ENCODE results near the gene CLK2.
"Not testable (repeated sequence)": the region's sequence is repeated elsewhere in the genome, so short reads cannot be mapped to it uniquely, and the experiment has no call there.

Gene CLK2

GRCh38 chr1:155297384-155297783 is 24.1 kb upstream of the CLK2 start:
- TF ChIP-seq, protein P1, sequence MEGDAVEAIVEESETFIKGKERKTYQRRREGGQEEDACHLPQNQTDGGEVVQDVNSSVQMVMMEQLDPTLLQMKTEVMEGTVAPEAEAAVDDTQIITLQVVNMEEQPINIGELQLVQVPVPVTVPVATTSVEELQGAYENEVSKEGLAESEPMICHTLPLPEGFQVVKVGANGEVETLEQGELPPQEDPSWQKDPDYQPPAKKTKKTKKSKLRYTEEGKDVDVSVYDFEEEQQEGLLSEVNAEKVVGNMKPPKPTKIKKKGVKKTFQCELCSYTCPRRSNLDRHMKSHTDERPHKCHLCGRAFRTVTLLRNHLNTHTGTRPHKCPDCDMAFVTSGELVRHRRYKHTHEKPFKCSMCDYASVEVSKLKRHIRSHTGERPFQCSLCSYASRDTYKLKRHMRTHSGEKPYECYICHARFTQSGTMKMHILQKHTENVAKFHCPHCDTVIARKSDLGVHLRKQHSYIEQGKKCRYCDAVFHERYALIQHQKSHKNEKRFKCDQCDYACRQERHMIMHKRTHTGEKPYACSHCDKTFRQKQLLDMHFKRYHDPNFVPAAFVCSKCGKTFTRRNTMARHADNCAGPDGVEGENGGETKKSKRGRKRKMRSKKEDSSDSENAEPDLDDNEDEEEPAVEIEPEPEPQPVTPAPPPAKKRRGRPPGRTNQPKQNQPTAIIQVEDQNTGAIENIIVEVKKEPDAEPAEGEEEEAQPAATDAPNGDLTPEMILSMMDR (IDR thresholded peaks at IDR 0.05; ENCODE audit: low read depth, low read length): no peak
- no peak for DNase-seq (ENCODE audit: low read depth, low spot score)
- in situ Hi-C loops (cut with HindIII; ENCODE audit: low sequenced_read_pairs): no loop called here
- H3K4me3 ChIP-seq (ENCODE audit: low read depth, low read length): no peak overlapping the region

- TF ChIP-seq, protein P1 (IDR thresholded peaks at IDR 0.05; ENCODE audit: low read depth, low read length): no peak
- H3K4me3 ChIP-seq (ENCODE audit: low read depth, low read length): no peak overlapping the region
- in situ Hi-C loops (cut with HindIII; ENCODE audit: low sequenced_read_pairs): no loop called here
- no peak for DNase-seq (ENCODE audit: low read depth, low spot score)
These were observed 23.4 kb upstream of the CLK2 start for GRCh38 chr1:155296661-155297060.

DNA sequence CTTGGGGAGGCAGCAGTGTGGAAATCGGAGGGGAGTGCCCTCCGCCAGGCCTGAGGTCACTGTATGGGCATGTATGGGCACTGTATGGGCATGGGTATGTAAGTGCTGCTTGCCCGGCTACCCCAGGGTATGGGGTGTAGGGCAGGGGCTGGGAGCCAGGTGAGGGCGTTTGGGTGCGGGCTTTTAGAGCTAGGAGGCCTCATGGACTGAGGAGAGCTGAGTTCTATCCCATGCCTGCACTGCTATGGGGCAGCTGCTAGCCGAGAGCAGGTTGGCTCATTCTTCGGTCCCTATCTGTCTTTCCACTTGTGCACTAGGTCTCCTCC is 22.6 kb upstream of the CLK2 start:
- no peak overlapping the region for H3K4me3 ChIP-seq (ENCODE audit: low read depth, low read length)
- TF ChIP-seq, protein P1 (IDR thresholded peaks at IDR 0.05; ENCODE audit: low read depth, low read length): no peak
- in situ Hi-C loops (cut with HindIII; ENCODE audit: low sequenced_read_pairs): no loop called here
- DNase-seq (ENCODE audit: low read depth, low spot score): no peak

DNA sequence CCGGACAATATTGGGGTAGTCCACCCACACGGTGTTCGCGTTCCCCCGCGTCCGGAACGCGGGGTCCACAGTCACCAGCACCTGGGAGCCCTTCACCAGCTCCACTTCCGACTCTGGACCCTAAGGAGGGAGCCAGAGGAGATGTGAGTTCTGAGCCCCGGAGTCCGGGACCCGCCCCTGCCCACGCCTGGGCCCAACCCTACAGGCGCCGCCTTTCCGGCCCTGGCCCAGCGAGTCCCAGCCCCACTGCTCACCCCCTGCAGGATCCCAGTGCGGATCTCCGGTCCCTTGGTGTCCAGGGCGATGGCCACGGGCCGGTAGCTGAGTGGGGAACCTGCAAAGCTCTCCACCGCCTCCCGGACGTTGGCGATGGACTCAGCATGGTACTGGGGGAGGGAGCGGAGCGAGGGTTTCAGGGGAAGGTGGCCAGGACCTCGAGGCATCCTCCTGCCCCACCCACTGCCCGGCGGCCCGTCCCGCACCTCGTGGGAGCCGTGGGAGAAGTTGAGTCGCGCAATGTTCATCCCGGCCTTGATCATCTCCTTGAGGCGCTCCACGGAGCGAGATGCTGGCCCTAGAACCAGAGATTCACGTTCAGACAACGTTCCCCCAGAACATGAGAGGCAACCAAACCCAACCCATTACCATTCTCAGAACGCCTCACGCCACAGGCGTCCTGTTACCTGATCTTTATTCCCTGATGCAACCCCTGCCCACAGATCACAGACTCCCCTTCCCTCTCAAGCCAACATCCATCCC is 22.1 kb upstream of the CLK2 start:
- in situ Hi-C loops (cut with HindIII; ENCODE audit: low sequenced_read_pairs): no loop called here
- peak overlapping the region; percentile 2 for H3K4me3 ChIP-seq (ENCODE audit: low read depth, low read length)
- TF ChIP-seq, protein P1 (IDR thresholded peaks at IDR 0.05; ENCODE audit: low read depth, low read length): no peak
- no peak for DNase-seq (ENCODE audit: low read depth, low spot score)

DNA sequence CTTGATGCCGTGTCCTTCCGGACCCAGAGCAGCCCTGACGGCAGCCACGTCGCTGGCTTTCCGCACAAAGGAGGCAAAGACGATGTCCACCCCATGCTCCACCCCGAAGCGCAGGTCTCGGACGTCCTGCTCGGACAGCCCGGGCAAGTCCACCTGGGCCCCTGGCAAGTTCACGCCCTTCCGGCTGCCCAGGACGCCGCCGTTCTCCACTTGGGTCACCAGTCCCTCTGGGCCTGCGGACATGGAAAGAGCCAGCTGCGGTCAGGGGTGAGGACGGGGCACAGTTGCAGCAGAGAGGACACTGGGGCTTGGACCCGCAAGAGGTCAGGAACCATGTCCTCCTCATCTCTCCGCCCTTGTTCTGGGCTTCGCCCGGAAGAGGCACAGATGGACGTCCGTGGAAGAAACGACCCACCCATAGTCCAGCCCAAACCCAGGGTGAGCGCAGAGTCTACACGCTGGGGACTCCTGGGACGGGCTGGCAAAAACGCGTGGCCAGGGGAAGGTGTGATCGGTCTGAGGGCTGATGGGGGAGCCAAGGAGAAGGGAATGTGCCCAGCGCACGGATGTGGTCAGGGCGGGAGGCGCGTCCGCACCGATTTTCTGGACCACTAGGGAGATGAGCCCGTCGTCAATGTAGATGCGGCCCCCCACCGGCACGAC is 21.3 kb upstream of the CLK2 start:
- in situ Hi-C loops (cut with HindIII; ENCODE audit: low sequenced_read_pairs): no loop called here
- TF ChIP-seq, protein P1 (IDR thresholded peaks at IDR 0.05; ENCODE audit: low read depth, low read length): no peak
- DNase-seq (ENCODE audit: low read depth, low spot score): no peak
- H3K4me3 ChIP-seq (ENCODE audit: low read depth, low read length): no peak overlapping the region

- DNase-seq (ENCODE audit: low read depth, low spot score): no peak
- TF ChIP-seq, protein P1 (IDR thresholded peaks at IDR 0.05; ENCODE audit: low read depth, low read length): no peak
- in situ Hi-C loops (cut with HindIII; ENCODE audit: low sequenced_read_pairs): no loop called here
- H3K4me3 ChIP-seq (ENCODE audit: low read depth, low read length): no peak overlapping the region
These were observed 19.9 kb upstream of the CLK2 start for GRCh38 chr1:155293086-155293749.

DNA sequence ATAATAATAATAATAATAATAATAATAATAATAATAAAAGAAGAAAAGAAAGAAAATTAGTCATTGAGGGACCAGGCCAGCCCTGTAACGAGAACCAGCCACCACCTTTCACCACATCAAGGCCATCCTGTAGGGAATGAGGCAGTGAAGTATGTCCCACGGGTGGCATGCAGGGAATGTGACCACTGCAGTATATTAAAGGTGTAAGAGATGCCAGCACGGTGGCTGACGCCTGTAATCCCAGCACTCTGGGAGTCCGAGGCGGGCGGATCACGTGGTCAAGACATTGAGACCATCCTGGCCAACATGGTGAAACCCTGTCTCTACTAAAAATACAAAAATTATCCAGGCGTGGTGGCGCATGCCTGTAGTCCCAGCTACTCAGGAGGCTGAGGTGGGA is 17.7 kb upstream of the CLK2 start:
- DNase-seq (ENCODE audit: low read depth, low spot score); in situ Hi-C loops (cut with HindIII; ENCODE audit: low sequenced_read_pairs); H3K4me3 ChIP-seq (ENCODE audit: low read depth, low read length): not testable (repeated sequence)

Data from astrocyte of the spinal cord (primary cell).